Calu3 (cell line): Measurements from ENCODE around the gene EXOC7. TPM values are rescaled to one million over a fixed set of nuclear protein-coding genes. Genes with fewer than 3 reads are reported as not detected.

Source experiments
- BruUV-seq: library from RNA; stranded (reverse); fragments of 400-500 nt; replicated peaks from 2 replicates; lab custom pipeline; 2021; lab: Mats Ljungman, UMichigan
- CTCF ChIA-PET: fragments of 300-600 bp; sonication (Branson Sonifier 250); formaldehyde crosslinking; loops from one replicate; lab custom pipeline; 2022; ENCODE audit warnings: antibody characterized with exemption; lab: Charles Lee
- DNase-seq: peaks from one replicate; pipeline ENCODE4 v3.0.0; 2022
- H3K27ac Mint-ChIP-seq: one replicate; pipeline ENCODE4 v1.8.0; 2022; ENCODE audit warnings: mixed read lengths; ENCODE audit not compliant: unreplicated experiment
- H3K27me3 Mint-ChIP-seq: one replicate; pipeline ENCODE4 v1.8.0; 2022; ENCODE audit warnings: mixed read lengths; ENCODE audit not compliant: unreplicated experiment
- H3K36me3 Mint-ChIP-seq: one replicate; pipeline ENCODE4 v1.8.0; 2022; ENCODE audit warnings: mild to moderate bottlenecking, moderate library complexity, mixed read lengths; ENCODE audit not compliant: insufficient read depth, unreplicated experiment
- H3K4me1 Mint-ChIP-seq: one replicate; pipeline ENCODE4 v1.8.0; 2022; ENCODE audit warnings: mild to moderate bottlenecking, low read depth, mixed read lengths; ENCODE audit not compliant: unreplicated experiment
- H3K4me3 Mint-ChIP-seq: one replicate; pipeline ENCODE4 v1.8.0; 2022; ENCODE audit warnings: mild to moderate bottlenecking, low read depth, moderate library complexity, mixed read lengths; ENCODE audit not compliant: unreplicated experiment
- H3K9me3 Mint-ChIP-seq: one replicate; pipeline ENCODE4 v1.8.0; 2022; ENCODE audit warnings: low read depth, mixed read lengths; ENCODE audit not compliant: unreplicated experiment
- CTCF ChIP-seq: fragments of 200-600 bp; IDR thresholded peaks from one replicate; pipeline ENCODE4 v1.8.0; 2022; ENCODE audit warnings: antibody characterized with exemption; ENCODE audit not compliant: unreplicated experiment
- intact Hi-C: fragments of 100-400 bp; cut with micrococcal nuclease; formaldehyde crosslinking; loops from one replicate; pipeline ENCODE4 v1.10.0; 2022; ENCODE audit not compliant: unreplicated experiment
- total RNA-seq: library from RNA; stranded (reverse); gene quantifications from 2 replicates; pipeline ENCODE4 v1.2.3, GENCODE V29; 2022

Gene EXOC7
- total RNA-seq, 1 experiment from 2014 or later = 122 TPM

DNA sequence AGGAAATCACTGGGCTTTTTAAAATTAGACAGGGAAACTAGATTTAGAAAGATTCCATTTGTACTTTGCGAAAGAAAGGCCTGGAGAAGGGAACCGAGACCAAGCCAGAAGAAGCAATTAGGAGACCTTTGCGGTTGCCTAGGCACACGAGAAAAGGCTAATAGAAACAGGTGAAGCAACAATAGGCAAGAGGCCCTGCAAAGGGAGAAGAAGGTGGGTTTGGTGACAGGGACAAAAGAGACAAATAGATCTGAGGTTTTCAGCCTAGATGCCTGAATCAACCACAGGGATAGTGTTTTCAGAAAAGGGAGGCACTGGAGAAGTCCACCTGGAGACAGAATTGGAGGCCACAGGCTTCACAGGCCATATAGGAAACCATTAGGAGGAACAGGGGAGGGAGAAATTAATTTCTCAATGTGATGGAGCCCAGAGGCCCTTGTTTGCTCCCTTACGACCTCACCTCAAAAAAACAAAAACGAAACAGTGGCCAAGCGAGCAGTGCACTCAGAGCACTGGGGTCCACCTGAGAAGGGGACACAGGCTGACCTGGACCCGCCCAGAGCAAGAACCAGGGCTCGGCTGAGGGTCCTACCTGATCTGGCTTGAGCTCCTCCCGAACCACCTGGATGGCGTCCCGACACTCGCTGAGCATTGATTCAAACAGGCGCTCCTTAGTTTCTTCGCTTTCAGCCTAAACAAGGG is 53.6 kb downstream of the EXOC7 start:
- BruUV-seq = no TSS peak
- Mint-ChIP-seq H3K4me1 (peaks cover 58% of the 10 kb centered on the region), H3K9me3 (no peaks in the 10 kb centered on the region), H3K27me3 (no peaks in the 10 kb centered on the region), H3K27ac (peak overlapping the region; percentile 94), H3K4me3 (peak overlapping the region; percentile 66), H3K36me3 (peaks cover 86% of the 10 kb centered on the region)
- no peak for DNase-seq
- no peak for TF ChIP-seq CTCF
- CTCF ChIA-PET = interaction anchor here (1.5 kb wide), 1 partner anchor 40 kb away, joined by 4 read pairs; no protein-coding TSS in a partner anchor
- intact Hi-C loops = no loop called here

- DNase-seq = no peak
- CTCF ChIA-PET = no interaction called here
- Mint-ChIP-seq H3K4me3 (no peak overlapping the region), H3K27ac (peak overlapping the region; percentile 3), H3K27me3 (no peaks in the 10 kb centered on the region), H3K36me3 (peaks cover 86% of the 10 kb centered on the region), H3K9me3 (no peaks in the 10 kb centered on the region), H3K4me1 (peaks cover 55% of the 10 kb centered on the region)
- intact Hi-C loops = no loop called here
- no TSS peak for BruUV-seq
- TF ChIP-seq CTCF = no peak
These were observed 54.3 kb downstream of the EXOC7 start for GRCh38 chr17:76049239-76049638.

GRCh38 chr17:76048711-76049110 is 54.9 kb downstream of the EXOC7 start:
- no peak for TF ChIP-seq CTCF
- Mint-ChIP-seq H3K4me3 (no peak overlapping the region), H3K27ac (peak overlapping the region; percentile 3), H3K4me1 (peaks cover 50% of the 10 kb centered on the region), H3K9me3 (no peaks in the 10 kb centered on the region), H3K36me3 (peaks cover 86% of the 10 kb centered on the region), H3K27me3 (no peaks in the 10 kb centered on the region)
- DNase-seq = no peak
- intact Hi-C loops = no loop called here
- no TSS peak for BruUV-seq
- CTCF ChIA-PET = no interaction called here

DNA sequence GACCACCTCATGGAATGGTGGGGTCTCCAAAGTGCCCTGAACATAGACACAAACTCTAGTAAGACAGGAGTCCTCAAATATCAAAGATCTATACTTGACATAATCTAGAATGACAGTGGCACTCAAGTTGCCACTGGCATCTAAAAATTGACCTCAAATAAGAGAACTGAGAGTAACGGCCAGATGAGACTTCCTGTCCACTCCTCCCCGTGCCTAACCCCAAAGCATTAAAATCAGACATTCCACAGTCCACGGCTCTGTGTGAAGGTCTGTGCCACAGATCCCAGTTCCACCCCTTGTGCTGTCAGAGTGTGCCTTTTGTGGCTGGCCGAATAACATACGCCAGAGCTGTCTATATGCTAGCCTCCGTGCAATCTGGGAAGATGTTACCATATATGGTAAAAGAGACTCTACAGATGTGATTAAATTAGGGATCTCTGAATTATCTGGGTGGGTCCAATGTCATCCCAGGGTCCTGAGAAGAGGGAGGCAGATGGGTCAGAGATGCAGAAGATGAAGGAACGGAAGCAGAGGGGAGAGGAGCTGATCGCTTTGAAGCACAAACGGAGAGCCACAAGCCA is 55.5 kb downstream of the EXOC7 start:
- Mint-ChIP-seq H3K27me3 (no peaks in the 10 kb centered on the region), H3K27ac (no peak overlapping the region), H3K4me1 (peaks cover 44% of the 10 kb centered on the region), H3K4me3 (no peak overlapping the region), H3K9me3 (no peaks in the 10 kb centered on the region), H3K36me3 (peaks cover 86% of the 10 kb centered on the region)
- BruUV-seq = no TSS peak
- no peak for TF ChIP-seq CTCF
- intact Hi-C loops = no loop called here
- DNase-seq = no peak
- CTCF ChIA-PET = no interaction called here
